GM19455 (cell line): ENCODE data around the gene NR1D2.
A peak's percentile ranks its signal among the peaks of the same experiment; 100 is the strongest.
"Not testable (repeated sequence)": the region's sequence is repeated elsewhere in the genome, so short reads cannot be mapped to it uniquely, and the experiment has no call there.

Experiments used
- ATAC-seq: cut with Tn5 transposase; IDR thresholded peaks from one replicate; pipeline ENCODE4 v1.9.1; 2021; ENCODE audit not compliant: unreplicated experiment

Gene NR1D2

GRCh38 chr3:23944861-23945662 is at the start of gene NR1D2:
NR1D2 (plus strand) TSS chr3:23945286; CDS start chr3:23945579, 293 bp downstream.
- peak; percentile 67 for ATAC-seq

- ATAC-seq: no peak
Measured at GRCh38 chr3:23900744-23901143, 44.3 kb upstream of the NR1D2 start.

GRCh38 chr3:23904545-23904944 is 40.5 kb upstream of the NR1D2 start:
- ATAC-seq: no peak

- ATAC-seq: no peak
Measured at GRCh38 chr3:23909341-23909740, 35.7 kb upstream of the NR1D2 start.

- ATAC-seq: no peak
Measured at GRCh38 chr3:23911397-23911796, 33.7 kb upstream of the NR1D2 start.

GRCh38 chr3:23912335-23912734 is 32.8 kb upstream of the NR1D2 start:
- not testable (repeated sequence) for ATAC-seq

- ATAC-seq: no peak
Measured at GRCh38 chr3:23913182-23913581, 31.9 kb upstream of the NR1D2 start.

GRCh38 chr3:23913873-23914743 is 31.0 kb upstream of the NR1D2 start:
- ATAC-seq: no peak

GRCh38 chr3:23915537-23916108 is 29.5 kb upstream of the NR1D2 start:
- ATAC-seq: no peak

- peak; percentile 54 for ATAC-seq
Measured at GRCh38 chr3:23916152-23916885, 28.8 kb upstream of the NR1D2 start.

- peak; percentile 94 for ATAC-seq
Measured at GRCh38 chr3:23916886-23917678, 28.0 kb upstream of the NR1D2 start, which contains the start of the genes NKIRAS1 and RPL15. NKIRAS1 (minus strand) TSS chr3:23916990; CDS start chr3:23910904, 6,086 bp downstream. RPL15 (plus strand) TSS chr3:23917132; CDS start chr3:23917860, 728 bp downstream.

- ATAC-seq: not testable (repeated sequence)
Measured at GRCh38 chr3:23917679-23918303, 27.3 kb upstream of the NR1D2 start.

GRCh38 chr3:23918331-23918730 is 26.8 kb upstream of the NR1D2 start:
- ATAC-seq: not testable (repeated sequence)

- ATAC-seq: no peak
Measured at GRCh38 chr3:23919628-23920027, 25.5 kb upstream of the NR1D2 start.

GRCh38 chr3:23920151-23920655 is 24.9 kb upstream of the NR1D2 start:
- no peak for ATAC-seq

GRCh38 chr3:23921052-23921511 is 24.0 kb upstream of the NR1D2 start:
- ATAC-seq: no peak

GRCh38 chr3:23923786-23924185 is 21.3 kb upstream of the NR1D2 start:
- no peak for ATAC-seq

- ATAC-seq: no peak
Measured at GRCh38 chr3:23926246-23926645, 18.8 kb upstream of the NR1D2 start.

- ATAC-seq: no peak
Measured at GRCh38 chr3:23926736-23927135, 18.4 kb upstream of the NR1D2 start.
